GM21381 (cell line): Measurements from ENCODE around the gene FAF2.
"Not testable (repeated sequence)": the region's sequence is repeated elsewhere in the genome, so short reads cannot be mapped to it uniquely, and the experiment has no call there.

Experiments
- ATAC-seq: cut with Tn5 transposase; IDR thresholded peaks from one replicate; pipeline ENCODE4 v1.9.1; 2021; ENCODE audit warnings: mild to moderate bottlenecking, moderate library complexity; ENCODE audit not compliant: unreplicated experiment

FAF2 gene

GRCh38 chr5:176454724-176455394 is 6.7 kb downstream of the FAF2 start:
- ATAC-seq, result no peak

DNA sequence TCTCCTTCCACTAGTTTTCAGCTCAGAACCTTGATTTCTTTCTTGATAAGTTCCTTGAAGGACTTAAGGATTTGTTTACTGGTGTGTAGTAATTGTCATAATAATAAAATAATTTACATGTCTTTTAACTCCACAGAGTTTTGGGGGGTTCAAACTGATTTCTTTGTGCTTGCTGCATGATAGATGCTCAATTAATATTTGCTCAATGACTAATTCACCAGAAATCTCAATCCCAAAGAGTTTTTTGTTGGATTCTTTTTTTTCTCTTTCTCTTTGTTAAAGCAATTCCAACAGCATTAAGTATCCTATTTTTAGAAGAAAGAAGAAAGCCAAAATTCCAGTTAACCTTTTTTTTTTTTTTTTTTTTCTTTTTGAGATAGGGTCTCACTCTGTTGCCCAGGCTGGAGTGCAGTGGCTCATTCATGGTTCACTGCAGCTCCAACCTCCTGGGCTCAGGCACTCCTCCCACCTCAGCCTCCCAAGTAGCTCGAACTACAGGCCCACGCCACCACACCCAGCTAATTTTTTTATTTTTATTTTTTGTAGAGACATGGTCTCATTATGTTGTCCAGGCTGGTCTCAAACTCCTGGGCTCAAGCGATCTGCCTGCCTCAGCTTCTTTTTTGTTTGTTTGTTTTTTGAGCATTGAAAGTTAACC is 10.8 kb downstream of the FAF2 start:
- no peak for ATAC-seq

- no peak for ATAC-seq
Observed at GRCh38 chr5:176461349-176461748, 13.2 kb downstream of the FAF2 start.

- no peak for ATAC-seq
Observed at GRCh38 chr5:176463113-176463764, 15.1 kb downstream of the FAF2 start.

- no peak for ATAC-seq
Observed at GRCh38 chr5:176466245-176466871, 18.2 kb downstream of the FAF2 start.

DNA sequence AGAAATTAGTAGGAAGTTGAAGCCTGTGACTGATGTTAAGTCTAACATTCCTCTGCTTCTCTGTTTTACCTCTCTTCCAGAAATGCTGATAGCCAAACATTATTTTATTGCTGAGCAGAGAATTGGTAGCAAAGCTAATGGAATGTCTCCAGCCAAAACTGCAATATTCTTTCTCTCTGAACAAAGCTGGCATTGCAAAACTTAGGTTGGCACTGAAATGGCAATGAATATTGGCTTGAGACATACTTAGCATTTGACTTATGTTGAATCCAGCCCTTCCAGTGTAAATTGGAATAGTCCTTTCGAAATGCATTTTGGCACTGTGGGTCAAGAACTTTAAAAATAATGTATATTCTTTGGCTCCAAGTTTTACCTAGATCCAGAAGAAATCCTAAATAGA is 21.1 kb downstream of the FAF2 start:
- no peak for ATAC-seq

DNA sequence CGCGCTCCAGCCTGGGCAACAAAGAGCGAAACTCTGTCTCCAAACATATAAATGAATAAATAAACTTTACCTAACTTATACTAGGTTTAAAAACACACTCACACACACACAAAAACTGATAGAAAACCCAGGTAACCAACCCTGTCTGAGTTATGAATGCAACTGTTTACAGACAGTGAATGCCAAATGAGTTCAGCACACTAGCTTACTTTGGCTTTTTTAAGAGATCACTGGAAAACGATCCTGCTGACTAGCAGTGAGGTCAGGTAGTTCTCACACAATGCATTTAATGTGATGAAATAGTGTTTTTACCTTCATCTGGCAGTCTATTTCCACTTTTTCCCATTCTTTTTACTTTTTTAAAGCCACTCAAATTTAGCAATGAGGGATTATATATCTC is 22.4 kb downstream of the FAF2 start:
- ATAC-seq, result no peak

DNA sequence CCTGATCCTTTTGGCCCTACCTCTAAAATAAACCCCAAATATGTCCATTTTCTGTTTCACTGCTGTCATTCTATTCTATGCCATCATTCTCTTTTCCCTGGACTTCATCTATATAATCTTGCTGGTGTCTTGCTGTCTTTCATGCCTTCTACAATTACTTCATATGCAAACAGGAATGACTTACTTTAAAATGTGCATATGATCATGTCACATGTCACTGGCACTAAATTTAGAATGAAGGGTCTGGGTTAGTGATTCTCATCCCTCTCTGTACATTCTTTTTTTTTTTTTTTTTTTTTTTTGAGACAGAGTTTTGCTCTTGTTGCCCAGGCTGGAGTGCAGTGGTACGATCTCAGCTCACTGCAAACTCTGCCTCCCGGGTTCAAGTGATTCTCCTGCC is 22.9 kb downstream of the FAF2 start:
- no peak for ATAC-seq

DNA sequence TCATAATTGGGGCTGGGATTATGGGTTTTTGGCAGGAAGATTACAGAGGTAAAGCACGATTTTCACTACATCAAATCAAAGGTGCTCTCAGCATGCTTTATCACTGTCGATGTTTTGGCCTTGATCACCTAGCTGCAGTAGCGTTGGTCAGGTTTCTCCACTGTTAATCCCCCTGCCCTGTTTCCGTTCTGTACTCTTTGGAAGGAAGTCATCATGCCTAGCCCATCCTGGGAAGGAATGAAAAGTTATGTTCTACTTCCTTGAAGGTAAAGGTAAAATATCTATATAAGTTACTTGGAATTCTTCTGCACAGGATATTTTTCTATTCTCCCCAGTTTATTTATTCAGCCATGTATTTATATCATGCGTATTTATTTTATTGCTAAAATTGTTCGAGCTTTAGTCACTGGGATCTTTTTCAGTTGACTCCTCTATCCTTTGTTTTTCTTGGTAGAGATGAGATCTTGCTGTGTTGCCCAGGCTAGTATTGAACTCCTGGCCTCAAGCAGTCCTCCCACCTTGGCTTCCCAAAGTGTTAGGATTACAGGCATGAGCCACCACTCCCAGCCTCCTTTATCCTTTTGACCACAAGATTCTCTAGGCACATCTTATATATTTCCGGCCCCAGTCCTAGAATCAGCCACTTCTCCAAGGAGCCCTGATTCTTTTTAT is 25.3 kb downstream of the FAF2 start:
- no peak for ATAC-seq

DNA sequence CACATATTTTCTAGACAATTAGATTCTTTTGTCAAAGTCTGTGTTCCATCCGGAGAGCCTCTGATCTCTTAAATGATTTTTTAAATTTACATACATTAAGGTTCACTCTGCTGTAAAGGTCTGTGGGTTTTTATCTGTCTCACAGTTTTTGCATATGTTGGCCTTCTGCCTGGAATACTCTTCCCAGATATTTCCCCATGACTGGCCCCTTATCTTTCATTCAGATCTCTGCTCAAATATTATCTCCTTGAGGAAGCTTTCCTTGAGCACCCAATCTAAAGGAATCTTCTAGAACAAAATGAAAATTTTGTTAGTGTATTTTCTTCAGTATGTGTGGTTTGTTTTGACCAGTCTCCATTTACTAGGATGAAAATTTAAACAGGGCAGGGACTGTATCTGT is 26.3 kb downstream of the FAF2 start:
- no peak for ATAC-seq

GRCh38 chr5:176481711-176482110 is 33.5 kb downstream of the FAF2 start:
- ATAC-seq, result no peak

GRCh38 chr5:176485176-176485575 is 37.0 kb downstream of the FAF2 start:
- no peak for ATAC-seq

GRCh38 chr5:176486189-176486757 is 38.1 kb downstream of the FAF2 start:
- no peak for ATAC-seq

DNA sequence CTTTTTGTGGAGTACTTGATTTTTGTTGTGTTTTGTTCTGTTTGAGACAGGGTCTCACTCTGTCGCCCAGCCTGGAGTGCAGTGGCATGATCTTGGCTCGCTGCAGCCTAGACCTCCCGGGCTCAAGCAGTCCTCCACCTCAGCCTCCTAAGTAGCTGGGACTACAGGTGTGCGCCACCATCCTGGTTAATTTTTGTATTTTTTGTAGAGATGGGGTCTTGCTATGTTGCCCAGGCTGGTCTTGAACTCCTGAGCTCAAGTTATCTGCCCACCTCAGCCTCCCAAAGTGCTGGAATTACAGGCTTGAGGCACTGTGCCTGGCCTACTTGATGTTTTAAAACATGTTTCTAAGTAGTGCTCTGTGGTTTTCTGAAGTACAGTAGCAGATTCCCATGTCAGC is 39.0 kb downstream of the FAF2 start:
- ATAC-seq, result not testable (repeated sequence)

GRCh38 chr5:176489077-176489476 is 40.9 kb downstream of the FAF2 start:
- no peak for ATAC-seq

DNA sequence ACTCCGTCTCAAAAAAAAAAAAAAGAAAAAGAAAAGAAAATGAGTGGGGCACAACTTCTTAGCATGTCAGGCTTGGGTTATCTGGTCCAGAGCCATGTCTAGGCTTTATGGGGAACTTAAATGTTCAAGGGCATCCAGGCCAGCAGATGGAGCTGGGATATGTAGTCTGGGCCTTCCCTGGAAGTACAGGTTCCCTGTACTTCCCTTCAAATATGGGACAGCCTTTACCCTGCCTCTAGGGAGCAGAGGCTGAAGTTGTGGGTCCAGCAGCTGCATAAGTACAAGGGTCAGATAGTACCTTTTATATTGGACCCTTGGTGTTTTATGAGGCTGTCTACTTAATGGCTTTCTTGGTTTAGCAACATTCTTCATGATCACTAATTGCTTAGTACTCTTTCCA is 42.1 kb downstream of the FAF2 start:
- ATAC-seq, result no peak

- ATAC-seq, result no peak
Observed at GRCh38 chr5:176491101-176491502, 42.9 kb downstream of the FAF2 start.

- no peak for ATAC-seq
Observed at GRCh38 chr5:176491901-176492300, 43.7 kb downstream of the FAF2 start.

- no peak for ATAC-seq
Observed at GRCh38 chr5:176492431-176492830, 44.2 kb downstream of the FAF2 start.

DNA sequence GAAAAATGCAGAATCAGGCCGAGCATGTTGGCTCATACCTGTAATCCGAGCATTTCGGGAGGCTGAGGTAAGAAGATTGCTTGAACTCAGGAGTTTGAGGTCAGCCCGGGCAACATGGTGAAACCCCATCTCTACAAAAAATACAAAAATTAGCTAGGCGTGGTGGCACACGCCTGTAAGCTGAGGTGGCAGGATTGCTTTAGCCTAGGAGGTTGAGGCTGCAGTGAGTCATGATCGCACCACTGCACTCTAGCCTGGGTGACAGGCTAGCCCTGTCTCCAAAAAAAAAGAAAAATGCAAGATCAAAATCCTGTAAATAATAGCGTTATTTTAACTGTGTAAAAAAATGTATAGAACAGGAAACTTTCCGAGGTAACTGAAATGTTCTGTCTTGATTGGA is 49.7 kb downstream of the FAF2 start:
- ATAC-seq, result no peak

DNA sequence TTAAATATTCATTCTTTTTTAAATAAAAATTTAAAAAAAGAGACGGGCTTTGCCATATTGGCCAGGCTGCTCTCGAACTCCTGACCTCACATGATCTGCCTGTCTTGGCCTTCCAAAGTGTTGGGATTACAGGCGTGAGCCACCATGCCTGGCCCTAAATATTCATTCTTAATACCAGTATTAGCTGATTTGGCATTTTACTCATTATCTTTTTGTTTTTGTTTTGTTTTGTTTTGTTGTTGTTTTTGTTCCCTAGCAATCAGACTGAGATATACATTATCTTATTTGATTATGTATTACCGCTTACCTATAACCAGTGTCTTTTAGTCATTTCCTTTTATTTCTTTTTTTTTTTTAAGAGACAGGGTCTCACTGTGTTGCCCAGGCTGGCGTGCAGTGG is 51.1 kb downstream of the FAF2 start:
- no peak for ATAC-seq
